SW480 (cell line): ENCODE measurements around the gene CACNA2D1.

Source experiments
- DNase-seq: peaks from one replicate; pipeline ENCODE4 v3.0.0-alpha.2; 2016; ENCODE audit warnings: low spot score

The CACNA2D1 gene

DNA sequence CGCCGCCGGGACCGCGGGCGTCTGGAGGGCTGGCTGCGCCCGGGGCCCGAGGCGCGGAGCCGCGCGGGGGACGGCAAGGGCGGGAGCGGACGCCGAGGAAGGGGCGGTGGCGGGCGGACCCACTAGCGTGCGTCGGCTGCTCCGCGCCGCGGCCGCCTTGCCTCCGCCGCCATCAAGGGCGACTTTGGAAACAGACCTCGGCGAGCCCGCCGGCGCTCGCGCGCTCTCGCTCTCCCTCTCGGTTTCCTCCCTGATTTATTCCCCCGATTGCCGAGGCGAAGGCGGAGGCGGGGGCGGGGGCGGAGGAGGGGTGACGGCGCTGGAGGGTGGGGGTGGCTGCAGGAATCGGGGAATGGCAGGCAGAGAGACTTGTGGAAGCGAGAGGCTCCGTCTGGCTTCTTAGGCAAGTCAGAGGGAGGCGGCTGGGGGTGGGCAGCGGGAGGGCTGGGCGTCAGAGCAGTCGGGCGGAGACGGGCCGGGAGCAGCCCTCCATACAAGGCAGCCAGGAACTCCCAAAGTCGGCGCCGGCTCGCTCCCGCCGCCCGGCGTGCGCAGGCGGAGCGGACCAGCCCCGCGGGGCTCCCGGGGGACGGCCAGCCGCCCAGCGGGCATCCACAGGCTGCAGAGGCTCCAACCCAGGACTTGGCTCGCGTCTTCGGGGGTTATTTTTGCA lies at the start of gene CACNA2D1:
CACNA2D1 (minus strand) TSS at position 231 of the 673 bp plus-strand sequence.
- DNase-seq = peak; percentile 84

DNA sequence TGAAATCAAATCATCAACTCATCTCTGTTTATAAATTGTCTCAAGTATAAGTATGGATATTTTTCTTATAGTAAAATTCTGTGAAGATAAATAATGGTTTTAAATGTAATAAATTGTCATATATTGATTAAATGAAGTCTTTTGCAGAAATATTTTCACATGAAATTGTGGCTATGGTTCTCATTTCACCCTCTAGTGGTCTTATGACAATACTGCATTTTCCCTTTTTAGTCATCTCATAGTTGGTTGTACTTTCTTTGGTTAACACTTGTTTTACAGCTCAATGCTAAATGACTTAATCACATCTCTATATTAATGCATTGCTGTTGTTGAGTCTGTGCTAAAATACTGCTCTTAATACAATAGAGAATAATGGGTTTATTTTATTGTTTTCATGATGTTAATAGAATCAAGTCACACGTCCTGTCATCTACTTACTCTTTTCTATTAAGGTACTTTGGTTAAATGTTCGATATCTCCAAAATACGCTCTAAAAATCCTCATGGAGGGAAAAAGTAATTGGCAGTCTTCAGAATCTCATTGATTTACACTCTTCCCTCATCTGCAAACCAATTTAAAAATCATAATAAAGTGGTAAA lies 38.0 kb upstream of the CACNA2D1 start:
- DNase-seq = peak; percentile 45

DNA sequence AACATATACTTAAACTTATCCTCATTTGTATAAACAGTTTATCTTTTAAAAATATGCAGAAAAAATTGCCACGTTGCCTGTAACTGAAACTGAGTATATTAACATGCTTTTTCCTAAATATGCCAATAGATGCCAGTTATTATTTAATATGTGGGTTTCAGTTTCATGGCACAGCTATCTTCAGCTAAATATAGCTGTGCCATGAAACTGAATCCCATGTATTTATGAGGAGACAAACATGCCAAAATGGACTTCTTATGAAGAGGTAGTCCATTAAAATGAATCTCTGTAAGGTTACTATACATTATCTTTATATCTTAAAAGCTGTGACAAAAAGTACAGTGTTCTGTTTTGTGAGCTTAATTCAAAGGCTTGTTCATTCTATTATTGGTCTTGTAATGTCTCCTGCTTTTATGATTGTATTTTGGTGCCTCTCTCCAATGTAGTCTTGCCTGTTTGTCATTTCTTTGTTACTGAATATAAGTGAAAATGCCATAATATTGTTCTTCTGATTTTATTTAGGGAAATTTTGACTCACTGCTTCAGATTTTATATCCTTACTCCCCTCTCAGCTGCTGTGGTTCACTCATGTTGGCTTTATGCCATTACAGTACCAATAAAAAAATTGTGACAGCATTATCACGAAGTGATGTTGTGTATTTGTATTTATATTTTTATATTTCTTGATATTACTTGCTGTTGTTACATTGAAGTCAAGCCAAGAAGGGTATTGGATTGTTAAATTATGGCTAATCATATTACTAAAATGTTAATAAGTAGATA lies 34.3 kb upstream of the CACNA2D1 start:
- no peak for DNase-seq

- DNase-seq = no peak
Observed at GRCh38 chr7:82472966-82473365, 29.4 kb upstream of the CACNA2D1 start.

DNA sequence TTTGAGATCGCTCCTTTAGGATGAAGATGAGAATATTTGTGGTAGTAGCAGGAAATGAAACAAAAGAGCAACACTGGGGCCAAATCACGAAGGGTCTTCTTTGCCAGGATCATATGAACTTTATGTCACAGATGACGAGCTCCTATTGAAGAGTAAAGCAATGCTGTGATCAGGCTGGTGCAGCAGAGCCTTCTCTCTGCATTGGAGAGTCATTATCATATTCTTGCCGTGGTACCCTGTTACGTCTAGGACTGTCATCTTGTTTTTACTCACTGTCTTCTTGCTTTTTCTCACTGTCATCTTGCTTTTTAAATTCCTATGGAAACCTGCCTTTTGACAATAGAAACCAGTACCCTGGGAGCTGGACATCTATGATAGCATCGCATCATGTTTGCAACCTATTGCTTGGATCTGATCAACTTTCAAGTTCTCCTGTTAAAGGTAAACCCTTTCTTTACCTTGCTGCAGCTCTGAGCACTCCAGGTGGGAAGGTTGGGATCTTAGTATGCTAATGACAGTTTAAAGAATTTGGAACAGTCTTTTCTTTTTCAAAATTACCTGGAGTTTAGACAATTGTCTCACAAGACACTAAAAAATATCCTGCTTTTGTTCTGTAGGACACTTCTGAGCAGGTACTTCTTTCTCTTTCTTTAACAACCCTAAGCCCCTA lies 27.9 kb upstream of the CACNA2D1 start:
- no peak for DNase-seq

GRCh38 chr7:82469207-82469606 lies 25.6 kb upstream of the CACNA2D1 start:
- DNase-seq = no peak

- DNase-seq = no peak
Observed at GRCh38 chr7:82468435-82468834, 24.9 kb upstream of the CACNA2D1 start.

DNA sequence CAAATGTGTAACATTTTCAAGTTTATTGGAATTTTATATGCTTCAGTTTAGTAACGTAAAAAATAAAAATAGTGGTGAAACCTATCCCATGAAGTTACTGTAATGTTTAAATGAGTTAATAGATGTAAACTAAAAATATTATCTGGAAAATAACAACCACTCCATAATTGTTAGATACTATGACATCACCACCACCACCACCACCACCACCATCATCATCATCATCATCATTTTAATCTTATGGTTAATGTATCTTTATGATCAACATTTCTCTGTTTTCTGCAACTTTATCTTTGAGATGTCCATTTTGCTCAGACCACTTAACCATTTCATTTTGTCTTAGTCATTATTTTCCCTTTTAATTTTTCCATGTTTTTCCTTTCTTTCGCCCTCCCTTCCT lies 23.4 kb upstream of the CACNA2D1 start:
- no peak for DNase-seq

GRCh38 chr7:82464372-82464771 lies 20.8 kb upstream of the CACNA2D1 start:
- no peak for DNase-seq

GRCh38 chr7:82455295-82455694 lies 11.7 kb upstream of the CACNA2D1 start:
- no peak for DNase-seq

GRCh38 chr7:82450759-82451158 lies 7.2 kb upstream of the CACNA2D1 start:
- DNase-seq = no peak

DNA sequence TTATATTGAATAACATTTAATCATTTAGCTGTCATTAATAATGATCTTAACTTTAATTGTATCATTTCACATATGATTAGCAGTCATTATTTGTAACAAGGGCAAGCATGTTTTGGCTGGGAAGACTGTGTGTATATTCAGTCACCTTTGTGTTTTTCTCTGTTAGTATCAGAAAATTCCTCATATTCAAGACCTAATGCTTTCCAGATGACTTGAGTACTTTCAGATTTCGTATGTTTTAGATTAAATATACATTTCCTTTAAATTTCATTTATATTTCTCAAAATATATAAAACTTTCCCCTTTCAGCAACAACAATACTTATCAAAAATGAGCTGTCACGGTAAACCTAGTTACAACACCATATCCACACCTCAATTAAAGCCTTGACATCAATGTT lies 6.3 kb upstream of the CACNA2D1 start:
- DNase-seq = no peak

- no peak for DNase-seq
Observed at GRCh38 chr7:82446897-82447296, 3.3 kb upstream of the CACNA2D1 start.

DNA sequence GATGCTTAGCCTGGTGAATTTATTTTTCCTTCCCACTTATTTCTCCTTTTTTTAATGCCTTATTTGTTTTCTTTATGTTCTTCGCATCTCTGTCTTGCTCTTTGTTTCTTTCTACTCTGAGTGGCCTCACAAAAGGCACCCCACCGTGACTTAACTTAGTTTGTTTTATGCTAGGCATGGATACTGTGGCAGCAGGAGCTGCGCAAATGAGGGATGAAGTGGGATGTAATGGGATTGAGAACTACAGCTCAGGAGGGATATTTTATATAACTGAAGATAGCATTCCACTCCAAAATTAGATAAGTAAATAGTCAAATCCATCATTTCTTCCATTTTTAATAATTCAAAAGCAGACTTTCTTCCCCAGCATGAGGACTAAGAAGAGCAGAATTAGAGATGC lies 1.7 kb upstream of the CACNA2D1 start:
- DNase-seq = no peak

- peak; percentile 85 for DNase-seq
Observed at GRCh38 chr7:82444220-82444909, 788 bp upstream of the CACNA2D1 start.

DNA sequence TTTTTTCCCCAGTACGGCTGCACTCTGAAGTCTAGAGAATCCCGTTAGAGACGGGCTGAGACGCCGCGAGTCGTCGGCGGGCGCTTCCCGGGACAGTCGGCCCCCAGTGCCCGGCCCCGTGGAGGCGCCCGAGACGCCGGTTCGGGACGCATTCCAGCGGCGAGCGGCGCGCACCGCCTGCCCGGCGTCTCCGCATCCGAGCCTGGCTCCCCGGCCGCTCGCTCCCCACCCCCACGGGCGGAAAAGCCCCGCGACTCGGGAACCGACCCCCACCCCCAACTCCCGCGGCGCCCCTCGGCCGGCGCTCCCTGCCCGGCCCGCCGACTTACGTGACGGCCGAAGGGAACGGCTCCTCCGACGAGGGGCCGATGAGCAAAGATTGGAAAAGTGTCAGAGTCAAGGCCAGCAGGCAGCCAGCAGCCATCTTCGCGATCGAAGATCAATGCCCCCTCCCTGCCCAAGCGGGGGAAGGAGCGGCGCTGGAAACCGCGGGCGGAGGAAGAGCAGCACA lies 486 bp downstream of the CACNA2D1 start:
- DNase-seq = peak; percentile 17

- no peak for DNase-seq
Observed at GRCh38 chr7:82442492-82443035, 1.0 kb downstream of the CACNA2D1 start.

DNA sequence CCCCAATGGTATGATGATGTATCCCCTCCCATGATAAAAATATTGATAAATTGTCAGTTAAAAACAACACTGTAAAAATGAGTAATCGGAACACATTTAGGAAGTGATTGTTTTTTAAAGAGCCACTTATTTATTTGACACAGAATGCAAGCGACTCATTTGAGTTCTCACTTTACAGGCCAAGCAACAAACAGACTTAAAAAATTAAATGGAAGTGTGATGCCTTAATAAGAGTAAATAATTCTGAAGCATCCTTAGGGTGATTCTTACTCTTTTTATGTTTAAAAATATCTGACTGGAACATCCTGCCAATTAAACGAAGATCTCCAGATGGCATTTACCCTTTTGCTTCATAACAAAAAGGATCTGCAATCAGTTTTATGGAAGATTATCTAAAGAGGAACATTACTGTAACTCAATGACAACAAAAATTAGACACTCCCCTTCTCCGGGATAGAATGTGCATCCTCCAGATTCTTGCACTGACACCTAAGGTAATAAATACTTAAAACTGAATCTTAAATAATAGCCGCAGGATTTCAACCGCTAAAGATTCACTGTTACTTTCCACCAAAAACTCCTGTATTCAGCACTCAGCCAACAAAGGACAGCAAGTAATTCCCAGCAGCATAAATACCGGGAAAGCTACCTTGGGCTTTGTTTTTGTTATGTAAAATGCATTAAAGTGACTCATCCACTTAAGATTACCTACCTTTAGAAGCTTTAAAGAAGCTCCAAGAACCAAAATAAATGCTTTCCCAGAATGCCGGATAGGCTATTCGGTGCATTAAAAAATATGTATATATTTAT lies 1.7 kb downstream of the CACNA2D1 start:
- no peak for DNase-seq

DNA sequence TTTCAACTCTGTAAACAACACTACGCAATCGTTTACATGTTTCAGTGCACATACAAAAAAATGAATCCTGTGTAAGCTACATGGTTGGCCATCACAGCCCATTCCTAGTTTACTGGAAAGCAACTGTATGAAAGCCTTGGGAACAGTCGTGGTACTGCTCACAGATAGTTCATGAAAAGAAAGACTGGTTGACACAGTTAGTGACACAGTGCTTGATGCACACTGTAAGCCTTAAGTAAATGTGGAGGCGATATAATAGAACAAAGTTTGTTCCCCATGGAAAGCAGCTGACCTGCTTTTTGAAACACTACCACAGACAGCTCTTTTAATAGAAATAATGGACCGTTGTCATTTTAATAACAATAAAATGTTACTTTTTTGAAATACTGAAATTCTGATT lies 5.1 kb downstream of the CACNA2D1 start:
- no peak for DNase-seq

DNA sequence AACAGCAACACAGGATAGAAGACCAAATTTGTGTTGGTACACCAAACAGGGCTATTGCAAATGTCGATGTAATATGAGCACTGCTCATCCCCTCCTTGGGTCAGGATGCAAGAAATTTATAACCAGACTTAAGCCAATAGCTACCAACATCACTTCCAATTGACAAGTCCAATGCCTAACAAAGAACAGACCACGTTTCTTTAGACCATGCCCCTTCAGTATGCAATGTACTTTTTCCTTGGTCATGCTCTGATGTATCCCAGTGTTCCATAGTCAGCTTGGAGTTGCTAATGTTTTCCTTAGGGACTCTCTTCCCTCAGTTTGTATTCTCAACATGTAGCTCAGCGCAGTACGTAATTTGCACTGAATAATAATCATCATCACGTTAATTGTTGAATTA lies 7.8 kb downstream of the CACNA2D1 start:
- DNase-seq = no peak
